HepG2 (cell line): ENCODE measurements around the gene CHML. TPM values are rescaled to one million over a fixed set of nuclear protein-coding genes. Genes with fewer than 3 reads are reported as not detected.

Source experiments
- CREB1 ChIP-seq, 2 experiments: fragments of 450-650 bp in 1 of 2; IDR thresholded peaks; 2 replicates each; pipeline ENCODE4 v1.6.1; 2016 to 2017; ENCODE audit warnings: control low read depth in 1 of 2, mild to moderate bottlenecking in 1 of 2, missing compliant biosample characterization in 1 of 2, missing genetic modification characterization in 1 of 2
- FLYWCH1 ChIP-seq: sonication (generic); formaldehyde crosslinking; IDR thresholded peaks from 2 replicates; pipeline ENCODE4 v1.8.1; 2023; ENCODE audit warnings: mild to moderate bottlenecking, missing genetic modification reagents
- GLI4 ChIP-seq: sonication (generic); formaldehyde crosslinking; IDR thresholded peaks from 2 replicates; pipeline ENCODE4 v1.5.1; 2020; ENCODE audit warnings: missing genetic modification reagents, mild to moderate bottlenecking, moderate library complexity, borderline replicate concordance
- IKZF1 ChIP-seq: fragments of 450-650 bp; IDR thresholded peaks from 2 replicates; pipeline ENCODE4 v1.7.1; 2016
- IRX3 ChIP-seq: sonication (generic); formaldehyde crosslinking; IDR thresholded peaks from 2 replicates; pipeline ENCODE4 v1.8.1; 2023; ENCODE audit warnings: mild to moderate bottlenecking, low read depth, missing genetic modification reagents, borderline replicate concordance
- KDM3A ChIP-seq: IDR thresholded peaks from 2 replicates; pipeline ENCODE4 v1.6.1; 2018; ENCODE audit warnings: low read depth, missing compliant biosample characterization
- MEIS1 ChIP-seq: sonication (generic); formaldehyde crosslinking; IDR thresholded peaks from 2 replicates; pipeline ENCODE4 v1.9.0; 2021; ENCODE audit warnings: mild to moderate bottlenecking, missing genetic modification reagents, moderate library complexity, borderline replicate concordance
- MIXL1 ChIP-seq: IDR thresholded peaks from 2 replicates; pipeline ENCODE4 v1.6.1; 2016
- SP4 ChIP-seq: sonication (generic); formaldehyde crosslinking; IDR thresholded peaks from 2 replicates; pipeline ENCODE4 v1.8.1; 2023; ENCODE audit warnings: mild to moderate bottlenecking, missing genetic modification reagents
- TFAP4 ChIP-seq: sonication (generic); IDR thresholded peaks from 2 replicates; pipeline ENCODE4 v1.6.1; 2016; ENCODE audit warnings: low read depth, borderline replicate concordance
- ZKSCAN8 ChIP-seq: IDR thresholded peaks from 2 replicates; pipeline ENCODE4 v1.6.1; 2016; ENCODE audit warnings: borderline replicate concordance, missing genetic modification reagents, missing compliant biosample characterization
- ZMYM4 ChIP-seq: sonication (generic); formaldehyde crosslinking; IDR thresholded peaks from 2 replicates; pipeline ENCODE4 v1.8.1; 2023; ENCODE audit warnings: mild to moderate bottlenecking, missing genetic modification reagents
- ZNF281 ChIP-seq: sonication (generic); formaldehyde crosslinking; IDR thresholded peaks from 2 replicates; pipeline ENCODE4 v1.4.0; 2020; ENCODE audit warnings: missing genetic modification reagents, borderline replicate concordance
- ZNF562 ChIP-seq: sonication (generic); formaldehyde crosslinking; IDR thresholded peaks from 2 replicates; pipeline ENCODE4 v1.8.0; 2022; ENCODE audit warnings: missing genetic modification reagents, borderline replicate concordance
- ZNF652 ChIP-seq: IDR thresholded peaks from 2 replicates; pipeline ENCODE4 v1.6.1; 2016; ENCODE audit warnings: low read depth, borderline replicate concordance
- ZNF775 ChIP-seq: sonication (generic); formaldehyde crosslinking; IDR thresholded peaks from 2 replicates; pipeline ENCODE4 v1.4.0; 2020; ENCODE audit warnings: missing genetic modification reagents, mild to moderate bottlenecking, moderate library complexity, borderline replicate concordance
- polyA plus RNA-seq, 8 experiments: library from polyadenylated mRNA; depleted of rRNA in 3 of 8; stranded (reverse) in 7 of 8; unstranded in 1 of 8; fragments of >200 nt; fragmentation: Illumina TruSeq in 4 of 8; extraction: Trizol in 4 of 8; gene quantifications; 2 replicates each; pipeline versions ENCODE4 v1.2.1 to v1.2.3, GENCODE V29; 2011 to 2016; ENCODE audit warnings: low read depth in 4 of 8, missing spikeins in 1 of 8, mixed read lengths in 1 of 8; ENCODE audit not compliant: insufficient read depth in 1 of 8
- total RNA-seq, 5 experiments: library from RNA; depleted of rRNA; stranded (reverse); fragments of >200 nt; fragmentation: Illumina TruSeq; extraction: Trizol; gene quantifications; 2 replicates each; pipeline ENCODE4 v1.2.3, GENCODE V29; 2016; ENCODE audit warnings: low read depth in 1 of 5
- TF ChIP-seq, protein P1 (sequence below): sonication (generic); formaldehyde crosslinking; IDR thresholded peaks from 2 replicates; pipeline ENCODE4 v1.5.1; 2020; ENCODE audit warnings: mild to moderate bottlenecking, missing genetic modification reagents
- TF ChIP-seq, protein P2 (sequence below): sonication (generic); formaldehyde crosslinking; conservative IDR thresholded peaks from 2 replicates; pipeline ENCODE4 v1.4.0; 2020; ENCODE audit warnings: missing genetic modification reagents
- TF ChIP-seq, protein P3 (sequence below): sonication (generic); formaldehyde crosslinking; IDR thresholded peaks from 2 replicates; pipeline ENCODE4 v1.5.0; 2020; ENCODE audit warnings: missing genetic modification reagents, mild to moderate bottlenecking, borderline replicate concordance
- TF ChIP-seq, protein P4 (sequence below): IDR thresholded peaks from 2 replicates; pipeline ENCODE4 v1.6.1; 2012; ENCODE audit warnings: inconsistent platforms

Gene CHML
- total and polyA plus RNA-seq, 2 of the 13 experiments (the other 11 are each of a cell fraction or from before 2014, with no cell fraction given) = 5.2 to 16.7 TPM

DNA sequence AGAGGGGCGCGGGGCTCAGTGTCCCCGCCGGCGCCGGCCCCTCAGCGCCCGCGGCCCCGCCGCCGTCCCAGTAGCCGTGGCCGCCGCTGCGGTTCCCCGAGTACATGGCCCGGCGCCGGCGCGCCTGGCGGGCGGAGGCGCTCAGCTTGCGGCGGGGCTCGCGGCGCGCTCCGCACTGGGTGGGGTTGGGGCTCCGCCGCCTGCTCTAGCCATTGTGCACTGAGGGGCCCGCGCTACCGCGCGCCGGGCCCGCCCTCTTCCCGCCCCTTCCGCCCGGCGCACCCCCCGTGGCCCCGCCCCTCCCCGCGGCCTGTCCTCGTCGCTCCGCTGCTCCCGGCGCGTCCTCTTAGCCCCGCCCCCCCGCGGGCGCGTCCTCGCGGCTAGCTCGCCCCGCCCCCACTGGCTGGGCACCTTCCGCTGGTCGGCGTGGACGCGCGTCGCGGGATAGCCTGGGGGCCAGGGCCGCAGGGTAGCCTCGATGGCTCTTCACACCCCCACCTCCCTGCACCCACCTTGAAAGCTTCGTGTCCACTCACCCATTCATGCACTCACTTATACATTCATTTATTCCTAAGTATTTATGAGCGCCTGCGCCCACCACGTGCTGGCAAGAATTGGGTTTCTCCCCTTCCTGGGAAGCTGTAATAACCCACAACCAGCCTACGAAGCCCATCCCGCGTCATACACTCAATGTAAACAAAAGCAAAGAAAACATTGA, at the start of gene CHML, which contains the start of gene OPN3 (continued):
- TF ChIP-seq, protein P1, sequence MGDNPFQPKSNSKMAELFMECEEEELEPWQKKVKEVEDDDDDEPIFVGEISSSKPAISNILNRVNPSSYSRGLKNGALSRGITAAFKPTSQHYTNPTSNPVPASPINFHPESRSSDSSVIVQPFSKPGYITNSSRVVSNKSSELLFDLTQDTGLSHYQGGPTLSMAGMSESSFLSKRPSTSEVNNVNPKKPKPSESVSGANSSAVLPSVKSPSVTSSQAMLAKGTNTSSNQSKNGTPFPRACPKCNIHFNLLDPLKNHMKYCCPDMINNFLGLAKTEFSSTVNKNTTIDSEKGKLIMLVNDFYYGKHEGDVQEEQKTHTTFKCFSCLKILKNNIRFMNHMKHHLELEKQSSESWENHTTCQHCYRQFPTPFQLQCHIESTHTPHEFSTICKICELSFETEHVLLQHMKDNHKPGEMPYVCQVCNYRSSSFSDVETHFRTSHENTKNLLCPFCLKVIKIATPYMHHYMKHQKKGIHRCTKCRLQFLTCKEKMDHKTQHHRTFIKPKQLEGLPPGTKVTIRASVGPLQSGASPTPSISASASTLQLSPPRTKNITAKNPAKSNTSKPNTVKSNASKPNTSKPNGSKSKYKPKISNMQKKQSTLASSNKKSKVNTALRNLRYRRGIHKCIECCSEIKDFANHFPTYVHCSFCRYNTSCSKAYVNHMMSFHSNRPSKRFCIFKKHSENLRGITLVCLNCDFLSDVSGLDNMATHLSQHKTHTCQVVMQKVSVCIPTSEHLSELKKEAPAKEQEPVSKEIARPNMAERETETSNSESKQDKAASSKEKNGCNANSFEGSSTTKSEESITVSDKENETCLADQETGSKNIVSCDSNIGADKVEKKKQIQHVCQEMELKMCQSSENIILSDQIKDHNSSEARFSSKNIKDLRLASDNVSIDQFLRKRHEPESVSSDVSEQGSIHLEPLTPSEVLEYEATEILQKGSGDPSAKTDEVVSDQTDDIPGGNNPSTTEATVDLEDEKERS (CRISPR knock-in tag) = no peak
- no peak for TF ChIP-seq IKZF1
- peak; percentile 95 for TF ChIP-seq ZNF281
- no peak for TF ChIP-seq FLYWCH1
- TF ChIP-seq CREB1 (IDR thresholded peaks at IDR 0.05) = no peak
- TF ChIP-seq CREB1 (CRISPR knock-in tag; IDR thresholded peaks at IDR 0.05) = no peak
- TF ChIP-seq, protein P2, sequence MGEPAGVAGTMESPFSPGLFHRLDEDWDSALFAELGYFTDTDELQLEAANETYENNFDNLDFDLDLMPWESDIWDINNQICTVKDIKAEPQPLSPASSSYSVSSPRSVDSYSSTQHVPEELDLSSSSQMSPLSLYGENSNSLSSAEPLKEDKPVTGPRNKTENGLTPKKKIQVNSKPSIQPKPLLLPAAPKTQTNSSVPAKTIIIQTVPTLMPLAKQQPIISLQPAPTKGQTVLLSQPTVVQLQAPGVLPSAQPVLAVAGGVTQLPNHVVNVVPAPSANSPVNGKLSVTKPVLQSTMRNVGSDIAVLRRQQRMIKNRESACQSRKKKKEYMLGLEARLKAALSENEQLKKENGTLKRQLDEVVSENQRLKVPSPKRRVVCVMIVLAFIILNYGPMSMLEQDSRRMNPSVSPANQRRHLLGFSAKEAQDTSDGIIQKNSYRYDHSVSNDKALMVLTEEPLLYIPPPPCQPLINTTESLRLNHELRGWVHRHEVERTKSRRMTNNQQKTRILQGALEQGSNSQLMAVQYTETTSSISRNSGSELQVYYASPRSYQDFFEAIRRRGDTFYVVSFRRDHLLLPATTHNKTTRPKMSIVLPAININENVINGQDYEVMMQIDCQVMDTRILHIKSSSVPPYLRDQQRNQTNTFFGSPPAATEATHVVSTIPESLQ (CRISPR knock-in tag) = no peak
- peak; percentile 73; the same call in 1 of the 2 replicates for TF ChIP-seq SP4 (CRISPR knock-in tag)
- no peak for TF ChIP-seq ZNF775 (CRISPR knock-in tag)
- TF ChIP-seq ZKSCAN8 (CRISPR knock-in tag) = no peak
- 0 out of 2 replicates have a peak, but pooled peaks have one; percentile 63 for TF ChIP-seq IRX3
- TF ChIP-seq ZMYM4 (CRISPR knock-in tag) = peak; percentile 45; the same call in 1 of the 2 replicates
- no peak for TF ChIP-seq MIXL1 (CRISPR knock-in tag)
- no peak for TF ChIP-seq TFAP4
- no peak for TF ChIP-seq GLI4 (CRISPR knock-in tag)
- TF ChIP-seq, protein P3, sequence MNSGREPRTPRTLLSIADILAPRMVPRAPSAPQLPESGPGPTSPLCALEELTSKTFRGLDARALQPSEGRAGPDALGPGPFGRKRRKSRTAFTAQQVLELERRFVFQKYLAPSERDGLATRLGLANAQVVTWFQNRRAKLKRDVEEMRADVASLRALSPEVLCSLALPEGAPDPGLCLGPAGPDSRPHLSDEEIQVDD (CRISPR knock-in tag) = no peak
- TF ChIP-seq KDM3A = no peak
- no peak; the same call in 1 of the 2 replicates for TF ChIP-seq MEIS1
- TF ChIP-seq, protein P4, sequence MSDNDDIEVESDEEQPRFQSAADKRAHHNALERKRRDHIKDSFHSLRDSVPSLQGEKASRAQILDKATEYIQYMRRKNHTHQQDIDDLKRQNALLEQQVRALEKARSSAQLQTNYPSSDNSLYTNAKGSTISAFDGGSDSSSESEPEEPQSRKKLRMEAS = peak; percentile 81
- no peak for TF ChIP-seq ZNF562 (CRISPR knock-in tag)
- TF ChIP-seq ZNF652 (CRISPR knock-in tag) = no peak
